RWPE2 (cell line): Measurements from ENCODE around the gene OPN4.

Experiments used
- ATAC-seq: fragments of 200-7000 bp; cut with Tn5 transposase; 3 replicates; pipeline ENCODE4 v1.9.1; 2021; ENCODE audit warnings: low read depth
- DNase-seq: peaks from one replicate; pipeline ENCODE4 v3.0.0-alpha.2; 2020; ENCODE audit warnings: low spot score
- H3K27ac ChIP-seq: fragments of 450-650 bp; 2 replicates; pipeline ENCODE4 v1.5.1; 2017; ENCODE audit warnings: mild to moderate bottlenecking; ENCODE audit not compliant: poor library complexity, severe bottlenecking
- H3K27me3 ChIP-seq: fragments of 250-450 bp; sonication (Bioruptor Pico); 2 replicates; pipeline ENCODE4 v1.5.1; 2021; ENCODE audit warnings: mild to moderate bottlenecking, moderate library complexity; ENCODE audit not compliant: insufficient read depth, poor library complexity, severe bottlenecking
- H3K36me3 ChIP-seq: fragments of 250-450 bp; sonication (Bioruptor Pico); 2 replicates; pipeline ENCODE4 v1.5.1; 2020; ENCODE audit warnings: low read depth, mild to moderate bottlenecking, moderate library complexity
- H3K4me1 ChIP-seq: fragments of 250-450 bp; sonication (Bioruptor Pico); 2 replicates; pipeline ENCODE4 v1.5.1; 2021; ENCODE audit warnings: mild to moderate bottlenecking, moderate library complexity; ENCODE audit not compliant: insufficient read depth, poor library complexity, severe bottlenecking
- H3K4me3 ChIP-seq: fragments of 250-450 bp; sonication (Bioruptor Pico); 2 replicates; pipeline ENCODE4 v1.5.1; 2021; ENCODE audit warnings: mild to moderate bottlenecking, moderate library complexity; ENCODE audit not compliant: severe bottlenecking
- H3K9me3 ChIP-seq: fragments of 250-450 bp; sonication (Bioruptor Pico); 2 replicates; pipeline ENCODE4 v1.5.1; 2021; ENCODE audit warnings: mild to moderate bottlenecking, moderate library complexity; ENCODE audit not compliant: severe bottlenecking
- TF ChIP-seq, protein P1 (sequence below): fragments of 450-650 bp; IDR thresholded peaks from one replicate; pipeline ENCODE4 v1.5.1; 2017; ENCODE audit warnings: mild to moderate bottlenecking, moderate library complexity; ENCODE audit not compliant: poor library complexity, severe bottlenecking

OPN4 gene

DNA sequence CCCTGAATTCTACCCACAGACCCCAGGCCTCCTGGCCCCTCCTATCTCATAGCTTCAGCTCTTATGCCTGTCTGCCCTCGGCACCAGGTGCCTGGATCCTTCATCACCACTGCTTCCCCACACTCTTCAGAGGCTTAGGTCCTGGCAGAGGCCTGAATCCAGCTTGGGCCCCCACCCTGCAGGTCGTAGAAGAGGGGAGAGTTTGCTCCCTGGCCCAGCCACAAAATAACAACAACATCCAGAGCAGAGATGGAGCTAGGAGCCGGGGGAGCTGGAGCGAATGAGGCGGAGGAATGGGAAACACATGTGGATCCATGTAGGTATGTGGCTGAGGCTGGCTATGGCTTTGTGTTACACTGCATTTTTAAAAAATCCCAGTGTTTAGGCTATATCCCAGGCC is 7.8 kb upstream of the OPN4 start:
- H3K4me1 ChIP-seq = peaks cover 31% of the 10 kb centered on the region
- H3K27me3 ChIP-seq = no peaks in the 10 kb centered on the region
- no peak overlapping the region for H3K4me3 ChIP-seq
- H3K9me3 ChIP-seq = no peaks in the 10 kb centered on the region
- no peak for ATAC-seq
- no peaks in the 10 kb centered on the region for H3K36me3 ChIP-seq
- TF ChIP-seq, protein P1, sequence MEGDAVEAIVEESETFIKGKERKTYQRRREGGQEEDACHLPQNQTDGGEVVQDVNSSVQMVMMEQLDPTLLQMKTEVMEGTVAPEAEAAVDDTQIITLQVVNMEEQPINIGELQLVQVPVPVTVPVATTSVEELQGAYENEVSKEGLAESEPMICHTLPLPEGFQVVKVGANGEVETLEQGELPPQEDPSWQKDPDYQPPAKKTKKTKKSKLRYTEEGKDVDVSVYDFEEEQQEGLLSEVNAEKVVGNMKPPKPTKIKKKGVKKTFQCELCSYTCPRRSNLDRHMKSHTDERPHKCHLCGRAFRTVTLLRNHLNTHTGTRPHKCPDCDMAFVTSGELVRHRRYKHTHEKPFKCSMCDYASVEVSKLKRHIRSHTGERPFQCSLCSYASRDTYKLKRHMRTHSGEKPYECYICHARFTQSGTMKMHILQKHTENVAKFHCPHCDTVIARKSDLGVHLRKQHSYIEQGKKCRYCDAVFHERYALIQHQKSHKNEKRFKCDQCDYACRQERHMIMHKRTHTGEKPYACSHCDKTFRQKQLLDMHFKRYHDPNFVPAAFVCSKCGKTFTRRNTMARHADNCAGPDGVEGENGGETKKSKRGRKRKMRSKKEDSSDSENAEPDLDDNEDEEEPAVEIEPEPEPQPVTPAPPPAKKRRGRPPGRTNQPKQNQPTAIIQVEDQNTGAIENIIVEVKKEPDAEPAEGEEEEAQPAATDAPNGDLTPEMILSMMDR = no peak
- no peak overlapping the region for H3K27ac ChIP-seq
- no peak for DNase-seq

- Histone ChIP-seq H3K4me3 (no peak overlapping the region), H3K9me3 (no peaks in the 10 kb centered on the region), H3K4me1 (peaks cover 31% of the 10 kb centered on the region), H3K36me3 (no peaks in the 10 kb centered on the region), H3K27me3 (no peaks in the 10 kb centered on the region), H3K27ac (peak overlapping the region; percentile 80)
- ATAC-seq (no peak), DNase-seq (no peak)
- TF ChIP-seq, protein P1 = no peak
Observed at GRCh38 chr10:86646933-86647332, 7.4 kb upstream of the OPN4 start.

- Histone ChIP-seq H3K27me3 (no peaks in the 10 kb centered on the region), H3K4me1 (peaks cover 31% of the 10 kb centered on the region), H3K27ac (peak overlapping the region; percentile 80), H3K36me3 (no peaks in the 10 kb centered on the region), H3K4me3 (no peak overlapping the region), H3K9me3 (no peaks in the 10 kb centered on the region)
- no peak for DNase-seq
- ATAC-seq = peak; percentile 51
- TF ChIP-seq, protein P1 = no peak
Observed at GRCh38 chr10:86647773-86648703, 6.3 kb upstream of the OPN4 start.

- no peak overlapping the region for H3K4me3 ChIP-seq
- TF ChIP-seq, protein P1 = no peak
- H3K4me1 ChIP-seq = peaks cover 27% of the 10 kb centered on the region
- ATAC-seq (peak; percentile 94), DNase-seq (peak; percentile 96)
- no peaks in the 10 kb centered on the region for H3K27me3 ChIP-seq
- H3K27ac ChIP-seq = peak overlapping the region; percentile 80
- no peaks in the 10 kb centered on the region for H3K9me3 ChIP-seq
- no peaks in the 10 kb centered on the region for H3K36me3 ChIP-seq
Observed at GRCh38 chr10:86648704-86649427, 5.5 kb upstream of the OPN4 start.
